ENCODE results near the gene STX12. TPM values are rescaled to one million over a fixed set of nuclear protein-coding genes. Genes with fewer than 3 reads are reported as not detected.

Gene STX12
- total RNA-seq (10 to 100 TPM; 25.2 to 27.5 TPM), polyA plus RNA-seq (10 to 100 TPM; 13.7 to 17.8 TPM)

DNA sequence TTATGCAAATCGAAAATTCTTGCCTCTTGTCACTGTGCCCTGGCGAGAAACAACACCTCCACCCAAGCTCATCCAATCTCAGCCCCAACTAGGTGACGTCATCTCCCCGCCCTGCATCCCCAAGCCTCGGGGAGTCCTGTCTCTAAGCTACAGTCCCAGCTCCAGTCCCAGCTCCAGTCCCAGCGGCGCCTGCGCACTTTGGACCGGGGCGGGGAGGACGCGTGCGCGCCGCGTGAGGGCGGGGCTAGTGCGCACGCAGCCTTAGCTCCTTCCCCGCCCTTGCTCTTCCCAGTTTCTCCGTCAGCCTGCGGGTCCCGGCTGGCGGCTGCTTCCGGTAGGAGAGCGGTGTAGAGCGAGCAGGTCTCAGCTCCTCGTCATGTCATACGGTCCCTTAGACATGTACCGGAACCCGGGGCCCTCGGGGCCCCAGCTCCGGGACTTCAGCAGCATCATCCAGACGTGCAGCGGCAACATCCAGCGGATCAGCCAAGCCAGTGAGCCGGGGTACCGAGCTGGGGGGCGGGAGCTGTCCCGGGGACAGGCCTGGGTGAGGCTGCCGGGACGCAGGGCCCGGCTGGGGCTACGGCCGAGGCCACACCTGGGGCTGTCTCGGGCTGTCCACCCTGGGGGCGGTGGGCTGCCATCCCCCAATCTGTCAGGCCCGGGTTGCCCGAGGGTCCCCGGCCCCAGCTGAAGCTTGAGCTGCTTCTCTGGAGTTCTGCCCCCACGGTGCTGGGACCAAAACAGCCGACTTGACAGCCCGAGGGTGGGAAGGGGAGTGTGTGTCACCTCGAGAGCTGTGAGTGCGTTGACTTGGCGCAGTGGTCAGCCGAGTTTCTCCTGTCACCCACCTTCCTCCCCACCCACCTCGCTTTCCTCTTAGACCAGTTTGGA is at the start of gene STX12:
Gene STX12, plus strand, starts transcription at position 288 of the 894 bp plus-strand sequence. Its CDS starts 89 bp downstream, at position 377.
- no peaks in the 10 kb centered on the region for H3K36me3 ChIP-seq (ENCODE audit: insufficient read depth, low read length)
- Mint-ChIP-seq H3K36me3 (peaks cover 0 to 17% of the 10 kb centered on the region in 2 donors), H3K9me3 (no peaks in the 10 kb centered on the region), H3K4me3 (peak within 1 kb of the TSS; percentile 91 to 98 (median 97)), H3K27ac (peak within 1 kb of the TSS; percentile 86 to 99 (median 99)), H3K27me3 (no peaks in the 10 kb centered on the region), H3K4me1 (peaks cover 27 to 39% (median 29%) of the 10 kb centered on the region in 4 donors)
- POLR2A ChIA-PET (ENCODE audit: partially characterized antibody): interaction anchor here (0.6 to 3.7 kb wide), 23 partner anchors 9 to 876 kb away, joined by 3 to 50 read pairs (median 3); partner anchors contain the start of genes AHDC1, FAM76A, IFI6 and PPP1R8
- peak within 1 kb of the TSS; percentile 80 to 96 for H3K4me3 ChIP-seq (ENCODE audit: low read length in 2 of 2)
- H3K27me3 ChIP-seq (ENCODE audit: insufficient read depth, low read length): no peaks in the 10 kb centered on the region
- no peaks in the 10 kb centered on the region for H3K9me3 ChIP-seq (ENCODE audit: control insufficient read depth in 1 of 2, low read length in 2 of 2)
- intact Hi-C loops (cut with micrococcal nuclease): loop anchor here (1.0 to 2.0 kb wide), 4 partner anchors 48 to 450 kb away; partner anchors contain the start of genes FAM76A, PPP1R8 and TMEM222
- DNase-seq: peak; percentile 98 to 100 (median 98)
- CTCF ChIA-PET (ENCODE audit: partially characterized antibody): interaction anchor here (0.6 to 2.9 kb wide), 10 partner anchors 12 to 953 kb away, joined by 3 to 20 read pairs (median 5); partner anchors contain the start of genes FAM76A and IFI6
- peaks cover 32% of the 10 kb centered on the region for H3K4me1 ChIP-seq (ENCODE audit: insufficient read depth, low read length)
- H3K27ac ChIP-seq (ENCODE audit: low read depth, low read length): peak within 1 kb of the TSS; percentile 87

- Mint-ChIP-seq H3K36me3 (peaks cover 9% of the 10 kb centered on the region in 2 donors), H3K9me3 (no peaks in the 10 kb centered on the region), H3K4me1 (peaks cover 10 to 38% (median 24%) of the 10 kb centered on the region in 4 donors), H3K4me3 (peak overlapping the region; percentile 83 to 91 (median 87)), H3K27ac (peak overlapping the region; percentile 96 to 100 (median 99)), H3K27me3 (no peaks in the 10 kb centered on the region)
- peak in 1 of 5 donors; percentile 10 for DNase-seq
- POLR2A ChIA-PET (ENCODE audit: partially characterized antibody): interaction anchor here (0.6 to 2.1 kb wide), 23 partner anchors 14 to 1457 kb away, joined by 3 to 50 read pairs (median 4); partner anchors contain the start of genes AHDC1, EPB41, GPATCH3 and IFI6
- Histone ChIP-seq H3K4me1 (ENCODE audit: insufficient read depth, low read length) (peaks cover 16% of the 10 kb centered on the region), H3K27me3 (ENCODE audit: insufficient read depth, low read length) (no peaks in the 10 kb centered on the region), H3K9me3 (ENCODE audit: control insufficient read depth in 1 of 2, low read length in 2 of 2) (no peaks in the 10 kb centered on the region), H3K4me3 (ENCODE audit: low read length in 2 of 2) (peak overlapping the region in 1 of 2 donors; percentile 55), H3K27ac (ENCODE audit: low read depth, low read length) (peak overlapping the region; percentile 71), H3K36me3 (ENCODE audit: insufficient read depth, low read length) (peaks cover 11% of the 10 kb centered on the region)
- intact Hi-C loops (cut with micrococcal nuclease): loop anchor here (1.0 to 2.0 kb wide), 4 partner anchors 47 to 116 kb away; partner anchors contain the start of genes IFI6 and PPP1R8
- CTCF ChIA-PET (ENCODE audit: partially characterized antibody): interaction anchor here (0.7 to 2.7 kb wide), 15 partner anchors 10 to 120 kb away, joined by 3 to 23 read pairs (median 4); partner anchors contain the start of genes IFI6, PPP1R8 and STX12
Measured at GRCh38 chr1:27724961-27725373, 48.1 kb upstream of the STX12 start.

DNA sequence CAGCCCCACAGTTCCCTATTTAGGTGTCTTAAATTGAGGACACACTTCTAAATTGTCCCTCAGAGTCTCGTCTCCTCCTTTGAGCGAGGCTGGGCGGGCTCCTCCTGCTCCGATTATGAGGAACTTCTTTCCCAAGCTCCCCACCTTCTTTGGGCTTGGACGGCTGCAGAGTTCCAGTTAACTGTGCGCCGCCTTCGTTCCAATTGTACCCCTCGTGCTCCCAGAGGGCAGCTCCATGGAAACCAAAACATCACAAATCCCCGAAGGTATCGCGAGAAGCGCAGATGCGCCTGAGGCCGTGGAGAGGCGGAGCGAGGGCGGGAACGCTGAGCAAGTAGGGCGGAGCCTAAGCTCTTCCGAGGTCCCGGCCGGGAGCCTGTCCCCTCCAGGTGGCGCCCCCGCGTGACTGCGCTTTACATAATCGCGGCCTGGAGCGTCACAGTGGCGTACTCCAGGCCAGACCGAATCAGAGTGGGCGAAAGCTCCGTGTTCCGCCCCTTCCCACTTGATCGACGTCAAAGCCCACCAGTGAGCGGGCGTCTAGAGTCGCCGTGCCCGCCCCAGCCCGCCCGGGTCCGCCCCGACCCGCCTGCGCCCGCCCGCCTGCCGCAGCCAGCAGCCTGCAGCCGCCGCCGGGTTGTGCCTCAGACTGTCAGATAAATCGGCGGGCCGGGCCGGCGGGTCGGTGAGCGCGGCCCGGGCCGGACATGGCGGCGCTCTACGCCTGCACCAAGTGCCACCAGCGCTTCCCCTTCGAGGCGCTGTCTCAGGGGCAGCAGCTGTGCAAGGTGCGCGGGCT is 47.4 kb upstream of the STX12 start, which contains the start of gene FAM76A:
Gene FAM76A, plus strand, starts transcription at position 588 of the 799 bp plus-strand sequence. Its CDS starts 120 bp downstream, at position 708.
- POLR2A ChIA-PET (ENCODE audit: partially characterized antibody): interaction anchor here (0.6 to 2.1 kb wide), 31 partner anchors 9 to 1456 kb away, joined by 3 to 50 read pairs (median 4); partner anchors contain the start of genes AHDC1, EPB41, GPATCH3 and IFI6
- Mint-ChIP-seq H3K27me3 (no peaks in the 10 kb centered on the region), H3K9me3 (no peaks in the 10 kb centered on the region), H3K36me3 (peaks cover 14 to 15% of the 10 kb centered on the region in 2 donors), H3K4me3 (peak within 1 kb of the TSS; percentile 83 to 91 (median 88)), H3K4me1 (peaks cover 11 to 38% (median 24%) of the 10 kb centered on the region in 4 donors), H3K27ac (peak within 1 kb of the TSS; percentile 96 to 100 (median 99))
- intact Hi-C loops (cut with micrococcal nuclease): loop anchor here (1.0 to 2.0 kb wide), 4 partner anchors 47 to 117 kb away; partner anchors contain the start of genes IFI6 and PPP1R8
- peaks cover 16% of the 10 kb centered on the region for H3K4me1 ChIP-seq (ENCODE audit: insufficient read depth, low read length)
- peak within 1 kb of the TSS; percentile 90 for H3K27ac ChIP-seq (ENCODE audit: low read depth, low read length)
- CTCF ChIA-PET (ENCODE audit: partially characterized antibody): interaction anchor here (0.6 to 2.7 kb wide), 17 partner anchors 10 to 225 kb away, joined by 3 to 23 read pairs (median 4); partner anchors contain the start of genes IFI6, PPP1R8 and STX12
- no peaks in the 10 kb centered on the region for H3K9me3 ChIP-seq (ENCODE audit: control insufficient read depth in 1 of 2, low read length in 2 of 2)
- H3K27me3 ChIP-seq (ENCODE audit: insufficient read depth, low read length): no peaks in the 10 kb centered on the region
- H3K4me3 ChIP-seq (ENCODE audit: low read length in 2 of 2): peak within 1 kb of the TSS; percentile 38 to 91
- peaks cover 13% of the 10 kb centered on the region for H3K36me3 ChIP-seq (ENCODE audit: insufficient read depth, low read length)
- DNase-seq: peak; percentile 99 to 100 (median 99)

GRCh38 chr1:27726173-27727044 is 46.6 kb upstream of the STX12 start:
- Histone ChIP-seq H3K9me3 (ENCODE audit: control insufficient read depth in 1 of 2, low read length in 2 of 2) (no peaks in the 10 kb centered on the region), H3K4me1 (ENCODE audit: insufficient read depth, low read length) (peaks cover 16% of the 10 kb centered on the region), H3K36me3 (ENCODE audit: insufficient read depth, low read length) (peaks cover 13% of the 10 kb centered on the region), H3K27ac (ENCODE audit: low read depth, low read length) (peak overlapping the region; percentile 90), H3K27me3 (ENCODE audit: insufficient read depth, low read length) (no peaks in the 10 kb centered on the region), H3K4me3 (ENCODE audit: low read length in 2 of 2) (peak overlapping the region; percentile 38 to 91)
- POLR2A ChIA-PET (ENCODE audit: partially characterized antibody): interaction anchor here (0.6 to 2.1 kb wide), 26 partner anchors 8 to 1188 kb away, joined by 3 to 50 read pairs (median 4); partner anchors contain the start of genes EPB41, IFI6, PPP1R8 and RCC1
- intact Hi-C loops (cut with micrococcal nuclease): no loop called here
- peak overlapping the region; percentile 77 to 95 (median 91) for H3K27ac Mint-ChIP-seq
- CTCF ChIA-PET (ENCODE audit: partially characterized antibody): interaction anchor here (0.6 to 2.7 kb wide), 13 partner anchors 9 to 226 kb away, joined by 3 to 23 read pairs (median 5); partner anchors contain the start of genes IFI6 and STX12
- H3K9me3 Mint-ChIP-seq: no peaks in the 10 kb centered on the region
- peaks cover 14 to 38% (median 25%) of the 10 kb centered on the region in 4 donors for H3K4me1 Mint-ChIP-seq
- peaks cover 16 to 20% of the 10 kb centered on the region in 2 donors for H3K36me3 Mint-ChIP-seq
- H3K27me3 Mint-ChIP-seq: no peaks in the 10 kb centered on the region
- peak in 2 of 5 donors; percentile 38 to 48 for DNase-seq
- H3K4me3 Mint-ChIP-seq: peak overlapping the region; percentile 80 to 88 (median 87)

DNA sequence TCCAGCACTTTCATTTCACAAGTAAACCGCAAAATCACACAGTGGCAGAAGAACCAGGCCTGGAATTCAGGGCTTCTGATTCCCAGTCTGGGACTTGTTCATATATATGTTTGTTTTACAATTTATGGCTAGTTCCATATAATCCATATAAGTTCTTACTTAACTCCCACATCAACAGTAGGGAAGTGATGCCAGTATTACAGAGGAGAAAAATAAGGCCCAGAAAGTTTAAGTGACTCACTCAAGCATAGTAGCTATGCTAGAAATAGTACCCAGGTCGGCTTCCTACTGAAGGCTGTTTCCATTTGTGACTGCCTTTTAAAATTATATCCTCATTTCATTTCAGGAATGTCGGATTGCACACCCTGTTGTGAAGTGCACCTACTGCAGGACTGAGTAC is 45.9 kb upstream of the STX12 start:
- Mint-ChIP-seq H3K9me3 (no peaks in the 10 kb centered on the region), H3K27ac (peak overlapping the region in 6 of 7 donors; percentile 8 to 95 (median 64)), H3K27me3 (no peaks in the 10 kb centered on the region), H3K4me3 (peak overlapping the region in 6 of 8 donors; percentile 81 to 87 (median 87)), H3K36me3 (peaks cover 16 to 20% of the 10 kb centered on the region in 2 donors), H3K4me1 (peaks cover 14 to 38% (median 25%) of the 10 kb centered on the region in 4 donors)
- Histone ChIP-seq H3K27me3 (ENCODE audit: insufficient read depth, low read length) (no peaks in the 10 kb centered on the region), H3K9me3 (ENCODE audit: control insufficient read depth in 1 of 2, low read length in 2 of 2) (no peaks in the 10 kb centered on the region), H3K4me3 (ENCODE audit: low read length in 2 of 2) (no peak overlapping the region), H3K27ac (ENCODE audit: low read depth, low read length) (no peak overlapping the region), H3K4me1 (ENCODE audit: insufficient read depth, low read length) (peaks cover 16% of the 10 kb centered on the region), H3K36me3 (ENCODE audit: insufficient read depth, low read length) (peaks cover 13% of the 10 kb centered on the region)
- intact Hi-C loops (cut with micrococcal nuclease): no loop called here
- CTCF ChIA-PET (ENCODE audit: partially characterized antibody): no interaction called here
- no peak for DNase-seq
- POLR2A ChIA-PET (ENCODE audit: partially characterized antibody): no interaction called here

Data from CD4-positive, alpha-beta memory T cell (primary cell).